ENCODE results near the gene AFF2.
A peak's percentile ranks its signal among the peaks of the same experiment; 100 is the strongest.

Gene AFF2

GRCh38 chrX:148537556-148538182, 37.3 kb downstream of the AFF2 start:
- no peak for DNase-seq

GRCh38 chrX:148538582-148538981, 38.2 kb downstream of the AFF2 start:
- no peak for DNase-seq

- no peak for DNase-seq
Observed at GRCh38 chrX:148540114-148540513, 39.7 kb downstream of the AFF2 start.

- DNase-seq, result no peak
Observed at GRCh38 chrX:148540671-148541583, 40.5 kb downstream of the AFF2 start.

- no peak for DNase-seq
Observed at GRCh38 chrX:148541584-148541940, 41.1 kb downstream of the AFF2 start.

- DNase-seq, result no peak
Observed at GRCh38 chrX:148542481-148543255, 42.3 kb downstream of the AFF2 start.

GRCh38 chrX:148552775-148553174, 52.4 kb downstream of the AFF2 start:
- DNase-seq, result no peak

GRCh38 chrX:148555101-148555500, 54.7 kb downstream of the AFF2 start:
- no peak for DNase-seq

- no peak for DNase-seq
Observed at GRCh38 chrX:148555571-148556243, 55.3 kb downstream of the AFF2 start.

GRCh38 chrX:148556498-148556897, 56.1 kb downstream of the AFF2 start:
- DNase-seq, result no peak

GRCh38 chrX:148562846-148563245, 62.4 kb downstream of the AFF2 start:
- no peak for DNase-seq

GRCh38 chrX:148567229-148567628, 66.8 kb downstream of the AFF2 start:
- DNase-seq, result no peak

- no peak for DNase-seq
Observed at GRCh38 chrX:148567779-148568178, 67.4 kb downstream of the AFF2 start.

- no peak for DNase-seq
Observed at GRCh38 chrX:148568763-148569162, 68.3 kb downstream of the AFF2 start.

GRCh38 chrX:148572337-148572736, 71.9 kb downstream of the AFF2 start:
- no peak for DNase-seq

GRCh38 chrX:148573119-148573518, 72.7 kb downstream of the AFF2 start:
- no peak for DNase-seq

- no peak for DNase-seq
Observed at GRCh38 chrX:148574237-148574973, 74.0 kb downstream of the AFF2 start.

- DNase-seq, result no peak
Observed at GRCh38 chrX:148576396-148576795, 76.0 kb downstream of the AFF2 start.

GRCh38 chrX:148577741-148578140, 77.3 kb downstream of the AFF2 start:
- DNase-seq, result no peak

- DNase-seq, result no peak
Observed at GRCh38 chrX:148580016-148580415, 79.6 kb downstream of the AFF2 start.

GRCh38 chrX:148582353-148582752, 81.9 kb downstream of the AFF2 start:
- no peak for DNase-seq

GRCh38 chrX:148588649-148589310, 88.4 kb downstream of the AFF2 start:
- peak; percentile 2 for DNase-seq
